Panc1 (cell line): ENCODE results near the gene BLM. TPM values are rescaled to one million over a fixed set of nuclear protein-coding genes. Genes with fewer than 3 reads are reported as not detected.

Source experiments
- ATAC-seq: fragments of 200-7000 bp; cut with Tn5 transposase; 2 replicates; pipeline ENCODE4 v1.9.1; 2020; ENCODE audit warnings: mild to moderate bottlenecking, moderate library complexity
- BruUV-seq: library from RNA; stranded (reverse); fragments of 400-500 nt; replicated peaks from 2 replicates; lab custom pipeline; 2021; lab: Mats Ljungman, UMichigan
- CTCF ChIA-PET: fragments of 300-600 bp; sonication (Branson Sonifier 250); formaldehyde crosslinking; loops from one replicate; lab custom pipeline; 2022; ENCODE audit warnings: antibody characterized with exemption; lab: Charles Lee
- POLR2A ChIA-PET: fragments of 300-600 bp; sonication (Branson Sonifier 250); formaldehyde crosslinking; loops from one replicate; lab custom pipeline; 2022; ENCODE audit warnings: antibody characterized with exemption; lab: Charles Lee
- DNase-seq: peaks from one replicate; pipeline ENCODE4 v3.0.0-alpha.2; 2010; ENCODE audit warnings: low read depth, low spot score
- H3K27ac ChIP-seq: 2 replicates; pipeline ENCODE4 v1.5.1; 2011; ENCODE audit warnings: mild to moderate bottlenecking, low read length, inconsistent platforms
- H3K27me3 ChIP-seq: fragments of 200-500 bp; sonication (Bioruptor generic); 2 replicates; pipeline ENCODE4 v1.6.0; 2014; ENCODE audit warnings: low read length, inconsistent platforms; ENCODE audit not compliant: control insufficient read depth, insufficient read depth
- H3K36me3 ChIP-seq: fragments of 200-500 bp; sonication (Bioruptor generic); 2 replicates; pipeline ENCODE4 v1.5.1; 2014; ENCODE audit warnings: inconsistent platforms, mild to moderate bottlenecking, low read length, moderate library complexity; ENCODE audit not compliant: control insufficient read depth, insufficient read depth
- H3K4me1 ChIP-seq: 2 replicates; pipeline ENCODE4 v1.5.1; 2011; ENCODE audit warnings: inconsistent platforms, mild to moderate bottlenecking, low read length, moderate library complexity; ENCODE audit not compliant: control insufficient read depth, insufficient read depth
- H3K4me3 ChIP-seq, 2 experiments: 2 replicates each; pipeline ENCODE4 v1.5.1; 2011 to 2012; ENCODE audit warnings: low read depth in 2 of 2, low read length in 2 of 2, mild to moderate bottlenecking in 2 of 2, inconsistent platforms in 1 of 2, moderate library complexity in 1 of 2
- H3K9me3 ChIP-seq: fragments of 200-500 bp; sonication (Bioruptor generic); 2 replicates; pipeline ENCODE4 v1.5.1; 2014; ENCODE audit warnings: low read depth, mild to moderate bottlenecking, inconsistent platforms, low read length, moderate library complexity; ENCODE audit not compliant: control insufficient read depth, insufficient read depth
- POLR2AphosphoS5 ChIP-seq: IDR thresholded peaks from 2 replicates; pipeline ENCODE4 v1.6.1; 2012; ENCODE audit warnings: mild to moderate bottlenecking, low read depth, low read length, moderate library complexity
- REST ChIP-seq, 2 experiments: IDR thresholded peaks; 2 replicates each; pipeline ENCODE4 v1.6.1; 2011 to 2012; ENCODE audit warnings: low read depth in 2 of 2, control low read depth in 1 of 2, low read length in 1 of 2, mild to moderate bottlenecking in 1 of 2, moderate library complexity in 1 of 2; ENCODE audit not compliant: insufficient read depth in 1 of 2
- SIN3A ChIP-seq: IDR thresholded peaks from 2 replicates; pipeline ENCODE4 v1.6.1; 2012; ENCODE audit warnings: low read depth, mild to moderate bottlenecking, low read length, moderate library complexity, borderline replicate concordance; ENCODE audit not compliant: insufficient read depth
- TCF7L2 ChIP-seq: IDR thresholded peaks from 2 replicates; pipeline ENCODE4 v1.6.1; 2011; ENCODE audit warnings: mild to moderate bottlenecking, low read depth, low read length, inconsistent platforms
- in situ Hi-C: cut with HindIII; loops from 2 replicates; pipeline ENCODE4 v1.10.0; 2016; ENCODE audit warnings: low sequenced_read_pairs, low pct_unique_long_range_greater_than_20kb
- intact Hi-C: fragments of 100-400 bp; cut with micrococcal nuclease; formaldehyde crosslinking; loops from one replicate; pipeline ENCODE4 v1.10.0; 2022; ENCODE audit not compliant: unreplicated experiment
- total RNA-seq: library from RNA; stranded (reverse); gene quantifications from one replicate; pipeline ENCODE4 v1.2.1, GENCODE V29; 2021; ENCODE audit not compliant: unreplicated experiment
- TF ChIP-seq, protein P1 (sequence below): fragments of 450-650 bp; IDR thresholded peaks from 2 replicates; pipeline ENCODE4 v1.5.1; 2017; ENCODE audit warnings: mild to moderate bottlenecking

BLM gene
- total RNA-seq, 1 experiment from 2014 or later = 23.9 TPM

GRCh38 chr15:90812171-90812957, 95.2 kb downstream of the BLM start:
- no peak overlapping the region for H3K4me3 ChIP-seq
- BruUV-seq = no TSS peak
- intact Hi-C loops = no loop called here
- DNase-seq = no peak
- H3K4me1 ChIP-seq = no peaks in the 10 kb centered on the region
- no peaks in the 10 kb centered on the region for H3K27me3 ChIP-seq
- H3K36me3 ChIP-seq = no peaks in the 10 kb centered on the region; the same call in 1 of the 2 replicates
- ChIA-PET POLR2A (interaction anchor here (0.6 kb wide), 1 partner anchor 12 kb away, joined by 4 read pairs; no protein-coding TSS in a partner anchor), CTCF (no interaction called here)
- no peak overlapping the region for H3K27ac ChIP-seq
- no peak for TF ChIP-seq REST (IDR thresholded peaks at IDR 0.05; ENCODE audit: insufficient read depth in 1 of 2, low read depth in 2 of 2, low read length in 1 of 2)
- TF ChIP-seq, protein P1, sequence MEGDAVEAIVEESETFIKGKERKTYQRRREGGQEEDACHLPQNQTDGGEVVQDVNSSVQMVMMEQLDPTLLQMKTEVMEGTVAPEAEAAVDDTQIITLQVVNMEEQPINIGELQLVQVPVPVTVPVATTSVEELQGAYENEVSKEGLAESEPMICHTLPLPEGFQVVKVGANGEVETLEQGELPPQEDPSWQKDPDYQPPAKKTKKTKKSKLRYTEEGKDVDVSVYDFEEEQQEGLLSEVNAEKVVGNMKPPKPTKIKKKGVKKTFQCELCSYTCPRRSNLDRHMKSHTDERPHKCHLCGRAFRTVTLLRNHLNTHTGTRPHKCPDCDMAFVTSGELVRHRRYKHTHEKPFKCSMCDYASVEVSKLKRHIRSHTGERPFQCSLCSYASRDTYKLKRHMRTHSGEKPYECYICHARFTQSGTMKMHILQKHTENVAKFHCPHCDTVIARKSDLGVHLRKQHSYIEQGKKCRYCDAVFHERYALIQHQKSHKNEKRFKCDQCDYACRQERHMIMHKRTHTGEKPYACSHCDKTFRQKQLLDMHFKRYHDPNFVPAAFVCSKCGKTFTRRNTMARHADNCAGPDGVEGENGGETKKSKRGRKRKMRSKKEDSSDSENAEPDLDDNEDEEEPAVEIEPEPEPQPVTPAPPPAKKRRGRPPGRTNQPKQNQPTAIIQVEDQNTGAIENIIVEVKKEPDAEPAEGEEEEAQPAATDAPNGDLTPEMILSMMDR = no peak
- TF ChIP-seq SIN3A = no peak
- no peak for TF ChIP-seq TCF7L2
- no peak for TF ChIP-seq POLR2AphosphoS5
- in situ Hi-C loops = no loop called here
- H3K9me3 ChIP-seq = no peaks in the 10 kb centered on the region
- ATAC-seq = no peak

DNA sequence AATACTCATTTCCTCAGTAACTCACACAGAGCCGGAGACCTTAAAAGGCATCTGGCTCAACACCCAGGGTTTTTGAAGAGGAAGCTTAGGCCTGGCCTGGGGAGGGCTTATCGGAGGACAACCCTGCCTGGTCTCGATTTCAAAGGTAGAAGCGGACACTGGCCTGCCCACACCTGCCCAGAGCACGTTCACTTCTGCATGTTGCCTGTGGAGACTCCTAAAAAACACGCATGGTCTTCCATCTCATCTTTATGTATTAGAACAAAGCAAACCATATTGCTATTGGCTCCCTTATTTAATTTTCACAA, 95.8 kb downstream of the BLM start:
- in situ Hi-C loops = no loop called here
- CTCF ChIA-PET = no interaction called here
- intact Hi-C loops = no loop called here

More for the DNA sequence above, 95.8 kb downstream of the BLM start:
- DNase-seq = no peak
- ATAC-seq = no peak
- BruUV-seq = no TSS peak
- Histone ChIP-seq H3K27ac (no peak overlapping the region), H3K36me3 (no peaks in the 10 kb centered on the region; the same call in 1 of the 2 replicates), H3K4me1 (no peaks in the 10 kb centered on the region), H3K4me3 (no peak overlapping the region), H3K9me3 (no peaks in the 10 kb centered on the region), H3K27me3 (no peaks in the 10 kb centered on the region)
- POLR2A ChIA-PET = interaction anchor here (0.6 kb wide), 1 partner anchor 12 kb away, joined by 4 read pairs; no protein-coding TSS in a partner anchor
- TF ChIP-seq, protein P1 = no peak
- TF ChIP-seq REST (IDR thresholded peaks at IDR 0.05; ENCODE audit: insufficient read depth in 1 of 2, low read depth in 2 of 2, low read length in 1 of 2) (no peak), SIN3A (no peak), TCF7L2 (no peak), POLR2AphosphoS5 (no peak)
